Stomach (tissue), 4 donors: ENCODE measurements around the gene ARHGEF10L.

ENCODE experiments used
- EP300 ChIP-seq: sonication (generic); formaldehyde crosslinking; IDR thresholded peaks from one replicate; pipeline ENCODE4 v1.6.1; 2017; ENCODE audit warnings: antibody characterized with exemption
- POLR2A ChIP-seq, 4 donors: fragments of 450-650 bp; IDR thresholded peaks; one replicate each; pipeline ENCODE4 v1.6.1; 2016; ENCODE audit warnings: antibody characterized with exemption in 4 of 4, control low read depth in 2 of 4, mild to moderate bottlenecking in 1 of 4, moderate library complexity in 1 of 4
- POLR2AphosphoS5 ChIP-seq, 3 donors: sonication (generic); formaldehyde crosslinking; IDR thresholded peaks; one replicate each; pipeline ENCODE4 v1.6.1; 2016; ENCODE audit warnings: antibody characterized with exemption in 3 of 3

DNA sequence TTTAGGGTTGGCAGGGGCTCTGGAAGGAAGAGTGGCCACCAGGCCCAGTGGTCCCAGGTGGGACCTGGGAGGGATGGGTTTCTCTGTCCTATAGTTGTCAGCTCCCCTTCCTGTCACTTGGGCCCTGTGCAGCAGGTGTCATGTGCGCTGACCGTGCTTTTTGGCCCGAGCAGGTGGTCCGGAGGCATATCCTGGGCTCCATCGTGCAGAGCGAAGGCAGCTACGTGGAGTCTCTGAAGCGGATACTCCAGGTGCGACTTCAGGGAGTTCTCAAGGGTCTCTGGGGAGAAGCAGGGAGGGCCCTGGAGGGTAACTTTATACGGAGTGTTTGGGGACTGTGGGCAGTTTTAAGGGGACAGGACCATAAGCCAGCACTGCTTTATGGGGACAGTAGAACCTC, 82.2 kb downstream of the ARHGEF10L start:
- TF ChIP-seq POLR2AphosphoS5 (IDR thresholded peaks at IDR 0.05) (no peak), EP300 (no peak), POLR2A (IDR thresholded peaks at IDR 0.05) (no peak)
